ENCODE data around the gene FZD10.

GRCh38 chr12:130213249-130213648 lies 51.0 kb downstream of the FZD10 start:
- TF ChIP-seq, protein P1, sequence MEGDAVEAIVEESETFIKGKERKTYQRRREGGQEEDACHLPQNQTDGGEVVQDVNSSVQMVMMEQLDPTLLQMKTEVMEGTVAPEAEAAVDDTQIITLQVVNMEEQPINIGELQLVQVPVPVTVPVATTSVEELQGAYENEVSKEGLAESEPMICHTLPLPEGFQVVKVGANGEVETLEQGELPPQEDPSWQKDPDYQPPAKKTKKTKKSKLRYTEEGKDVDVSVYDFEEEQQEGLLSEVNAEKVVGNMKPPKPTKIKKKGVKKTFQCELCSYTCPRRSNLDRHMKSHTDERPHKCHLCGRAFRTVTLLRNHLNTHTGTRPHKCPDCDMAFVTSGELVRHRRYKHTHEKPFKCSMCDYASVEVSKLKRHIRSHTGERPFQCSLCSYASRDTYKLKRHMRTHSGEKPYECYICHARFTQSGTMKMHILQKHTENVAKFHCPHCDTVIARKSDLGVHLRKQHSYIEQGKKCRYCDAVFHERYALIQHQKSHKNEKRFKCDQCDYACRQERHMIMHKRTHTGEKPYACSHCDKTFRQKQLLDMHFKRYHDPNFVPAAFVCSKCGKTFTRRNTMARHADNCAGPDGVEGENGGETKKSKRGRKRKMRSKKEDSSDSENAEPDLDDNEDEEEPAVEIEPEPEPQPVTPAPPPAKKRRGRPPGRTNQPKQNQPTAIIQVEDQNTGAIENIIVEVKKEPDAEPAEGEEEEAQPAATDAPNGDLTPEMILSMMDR (IDR thresholded peaks at IDR 0.05 in 8 of 11, conservative IDR thresholded peaks at IDR 0.05 in 3 of 11) = no peak
- TF ChIP-seq POLR2A (IDR thresholded peaks at IDR 0.05) (no peak), POLR2AphosphoS5 (IDR thresholded peaks at IDR 0.05) (no peak)

Data from spleen (tissue), 7 donors.